Measurements from ENCODE around the gene AGPAT1. TPM values are rescaled to one million over a fixed set of nuclear protein-coding genes. Genes with fewer than 3 reads are reported as not detected.

AGPAT1 gene
- total RNA-seq, 1 experiment from 2014 or later: 55.6 TPM

GRCh38 chr6:32215617-32216016, 39.7 kb upstream of the AGPAT1 start (continued):
- no peak for TF ChIP-seq EGR1 (IDR thresholded peaks at IDR 0.05; ENCODE audit: low read depth)
- TF ChIP-seq ZFX (IDR thresholded peaks at IDR 0.05): no peak
- TF ChIP-seq CBX3 (IDR thresholded peaks at IDR 0.05; ENCODE audit: low read depth): no peak
- no peak for TF ChIP-seq REST (IDR thresholded peaks at IDR 0.05; ENCODE audit: low read depth)

GRCh38 chr6:32214126-32214525, 38.2 kb upstream of the AGPAT1 start:
- no peak overlapping the region for H2AFZ ChIP-seq (ENCODE audit: low read depth, low read length, poor library complexity, severe bottlenecking)
- ChIA-PET RAD21 (ENCODE audit: low non-redundant PET in 1 of 2, low total read pairs in 2 of 2, uncharacterized antibody in 2 of 2, unreplicated experiment in 2 of 2) (no interaction called here), POLR2A (no interaction called here), CTCF (no interaction called here)
- BruUV-seq (replicated peaks): no TSS peak
- H3K9me2 ChIP-seq (ENCODE audit: insufficient read depth): no peaks in the 10 kb centered on the region
- TF ChIP-seq EZH2phosphoT487 (IDR thresholded peaks at IDR 0.05; ENCODE audit: borderline replicate concordance): no peak
- TF ChIP-seq ELF1 (IDR thresholded peaks at IDR 0.05; ENCODE audit: borderline replicate concordance, low read depth): no peak
- no peaks in the 10 kb centered on the region for H3K79me2 ChIP-seq (ENCODE audit: insufficient read depth, low read length)
- H3K4me3 ChIP-seq (replicated peaks in 1 of 2; ENCODE audit: low read depth in 1 of 2, low read length in 2 of 2): no peak overlapping the region
- intact Hi-C loops (cut with micrococcal nuclease): no loop called here
- H3K4me1 ChIP-seq (ENCODE audit: control insufficient read depth in 1 of 2, insufficient read depth in 2 of 2, low read length in 2 of 2): no peaks in the 10 kb centered on the region
- no peaks in the 10 kb centered on the region for H3K9me3 ChIP-seq (ENCODE audit: control insufficient read depth in 1 of 2, insufficient read depth in 1 of 2, low read depth in 1 of 2, low read length in 2 of 2)
- H4K20me1 ChIP-seq (ENCODE audit: insufficient read depth): no peaks in the 10 kb centered on the region
- DNase-seq (ENCODE audit: low read depth, low spot score) (no peak), ATAC-seq (no peak)
- H3K27ac ChIP-seq (ENCODE audit: low read depth, low read length): no peak overlapping the region
- no peak overlapping the region for H3K4me2 ChIP-seq (ENCODE audit: low read length)
- no peaks in the 10 kb centered on the region for H3K36me3 ChIP-seq (ENCODE audit: control insufficient read depth in 1 of 2, insufficient read depth in 2 of 2, low read length in 2 of 2)
- H3K9ac ChIP-seq (ENCODE audit: low read length): no peak overlapping the region
- H3K27me3 ChIP-seq (ENCODE audit: insufficient read depth, low read length): no peaks in the 10 kb centered on the region

Data from HCT116 (cell line).